ENCODE data around the gene SERINC4. TPM values are rescaled to one million over a fixed set of nuclear protein-coding genes. Genes with fewer than 3 reads are reported as not detected.

Gene SERINC4
- total and polyA plus RNA-seq, 2 of the 4 experiments (the other 2 are of a cell fraction), result under 0.01 to 0.09 TPM

DNA sequence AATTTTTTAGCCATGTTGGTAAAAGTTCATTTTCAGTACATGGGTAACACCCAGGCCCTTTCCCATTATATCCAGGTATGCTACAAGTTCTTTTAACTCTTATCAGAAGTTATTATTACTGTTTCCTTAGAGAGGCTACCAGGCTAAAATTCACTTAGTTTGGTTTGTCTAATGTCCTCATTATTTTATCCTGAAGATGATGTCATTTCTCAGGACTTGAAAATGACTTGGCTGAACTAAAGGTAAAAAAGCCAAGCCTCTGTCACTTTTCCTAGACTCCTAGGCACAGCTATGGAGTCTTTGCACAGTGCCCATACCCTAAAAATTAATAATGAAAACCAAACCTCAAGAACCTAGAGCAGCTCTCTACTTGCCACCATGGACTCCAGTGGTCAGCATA is 27.4 kb downstream of the SERINC4 start:
- H3K4ac ChIP-seq (ENCODE audit: low read depth, low read length), result no peak overlapping the region

More for the DNA sequence above, 27.4 kb downstream of the SERINC4 start:
- H3K27me3 ChIP-seq (ENCODE audit: control insufficient read depth, insufficient read depth, low read length), result no peaks in the 10 kb centered on the region
- no peak overlapping the region for H3K14ac ChIP-seq (replicated peaks; ENCODE audit: low read depth, low read length)
- dilution Hi-C loops (cut with HindIII; ENCODE audit: low sequenced_read_pairs, unreplicated experiment), result no loop called here
- DNase-seq, result no peak
- ChIA-PET CTCF (no interaction called here), POLR2A (ENCODE audit: unreplicated experiment) (no interaction called here)
- no peak overlapping the region for H3K18ac ChIP-seq (ENCODE audit: low read depth, low read length)
- no peak for ATAC-seq (ENCODE audit: low read depth)
- no peak overlapping the region for H2BK15ac ChIP-seq (ENCODE audit: low read depth, low read length)
- H3K56ac ChIP-seq (ENCODE audit: extremely low read depth, insufficient read depth, low read length), result no peak overlapping the region
- no peaks in the 10 kb centered on the region; the same call in none of the 2 replicates for H4K20me1 ChIP-seq (ENCODE audit: insufficient read depth, low read length)
- H4K5ac ChIP-seq (ENCODE audit: low read depth, low read length), result no peak overlapping the region
- no peak overlapping the region for H3K9ac ChIP-seq (ENCODE audit: low read depth, low read length)
- H3K4me1 ChIP-seq (ENCODE audit: control insufficient read depth, insufficient read depth, low read length), result peaks cover 5% of the 10 kb centered on the region; the same call in 1 of the 2 replicates
- 0 out of 2 replicates have a peak, but pooled peaks cover 4% of the 10 kb centered on the region for H3K9me1 ChIP-seq (ENCODE audit: insufficient read depth, low read length)
- in situ Hi-C loops (cut with MboI; ENCODE audit: low sequenced_read_pairs), result no loop called here
- H3K27ac ChIP-seq (ENCODE audit: insufficient read depth, low read length), result no peak overlapping the region
- no peak overlapping the region for H2BK120ac ChIP-seq (ENCODE audit: low read depth, low read length)
- H2BK5ac ChIP-seq (ENCODE audit: low read depth, low read length, poor library complexity, severe bottlenecking), result no peak overlapping the region
- BruUV-seq (replicated peaks), result no TSS peak
- H2AK5ac ChIP-seq (ENCODE audit: low read depth, low read length), result no peak overlapping the region
- no peak overlapping the region for H4K91ac ChIP-seq (ENCODE audit: insufficient read depth, low read depth, low read length)
- H3K79me1 ChIP-seq (ENCODE audit: low read depth in 1 of 2, low read length in 2 of 2), result peaks cover 10 to 16% of the 10 kb centered on the region in 2 experiments; a peak in 3 of 4 replicates
- intact Hi-C loops (cut with micrococcal nuclease), result loop anchor here (10.0 kb wide), 1 partner anchor 258 kb away; the partner anchor contains the start of gene MAP1A
- no peak overlapping the region for H2AFZ ChIP-seq (replicated peaks; ENCODE audit: low read length, poor library complexity)
- no peak overlapping the region for H2BK20ac ChIP-seq (ENCODE audit: low read depth, low read length)
- H3K36me3 ChIP-seq (ENCODE audit: control insufficient read depth, insufficient read depth, low read length), result peaks cover 29% of the 10 kb centered on the region
- no peak overlapping the region for H4K8ac ChIP-seq (ENCODE audit: low read depth in 2 of 2, low read length in 2 of 2)
- no peak overlapping the region for H3K4me2 ChIP-seq (ENCODE audit: low read depth, low read length)
- H2AK9ac ChIP-seq (replicated peaks; ENCODE audit: low read depth, low read length, poor library complexity), result no peak overlapping the region
- no peak overlapping the region for H3K4me3 ChIP-seq (ENCODE audit: insufficient read depth, low read depth, low read length)
- no peaks in the 10 kb centered on the region for H3K9me3 ChIP-seq (ENCODE audit: control insufficient read depth, insufficient read depth, low read length)
- no peak overlapping the region for H3K23ac ChIP-seq (ENCODE audit: low read depth, low read length)
- TF ChIP-seq RCOR1 (IDR thresholded peaks at IDR 0.05; ENCODE audit: insufficient replicate concordance, low read length), result no peak
- TF ChIP-seq MAFK (IDR thresholded peaks at IDR 0.05; ENCODE audit: low read depth, low read length), result no peak
- no peak for TF ChIP-seq SMC3 (IDR thresholded peaks at IDR 0.05; ENCODE audit: low read depth, low read length)
- TF ChIP-seq FOS (IDR thresholded peaks at IDR 0.05; ENCODE audit: low read depth, low read length), result no peak
- no peak for TF ChIP-seq NFE2L2 (IDR thresholded peaks at IDR 0.05; ENCODE audit: low read depth, low read length)
- TF ChIP-seq, protein P1, sequence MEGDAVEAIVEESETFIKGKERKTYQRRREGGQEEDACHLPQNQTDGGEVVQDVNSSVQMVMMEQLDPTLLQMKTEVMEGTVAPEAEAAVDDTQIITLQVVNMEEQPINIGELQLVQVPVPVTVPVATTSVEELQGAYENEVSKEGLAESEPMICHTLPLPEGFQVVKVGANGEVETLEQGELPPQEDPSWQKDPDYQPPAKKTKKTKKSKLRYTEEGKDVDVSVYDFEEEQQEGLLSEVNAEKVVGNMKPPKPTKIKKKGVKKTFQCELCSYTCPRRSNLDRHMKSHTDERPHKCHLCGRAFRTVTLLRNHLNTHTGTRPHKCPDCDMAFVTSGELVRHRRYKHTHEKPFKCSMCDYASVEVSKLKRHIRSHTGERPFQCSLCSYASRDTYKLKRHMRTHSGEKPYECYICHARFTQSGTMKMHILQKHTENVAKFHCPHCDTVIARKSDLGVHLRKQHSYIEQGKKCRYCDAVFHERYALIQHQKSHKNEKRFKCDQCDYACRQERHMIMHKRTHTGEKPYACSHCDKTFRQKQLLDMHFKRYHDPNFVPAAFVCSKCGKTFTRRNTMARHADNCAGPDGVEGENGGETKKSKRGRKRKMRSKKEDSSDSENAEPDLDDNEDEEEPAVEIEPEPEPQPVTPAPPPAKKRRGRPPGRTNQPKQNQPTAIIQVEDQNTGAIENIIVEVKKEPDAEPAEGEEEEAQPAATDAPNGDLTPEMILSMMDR (conservative IDR thresholded peaks at IDR 0.05; ENCODE audit: low read depth, low read length), result no peak
- no peak for TF ChIP-seq MAZ (IDR thresholded peaks at IDR 0.05; ENCODE audit: borderline replicate concordance, low read depth, low read length)
- TF ChIP-seq, protein P2, sequence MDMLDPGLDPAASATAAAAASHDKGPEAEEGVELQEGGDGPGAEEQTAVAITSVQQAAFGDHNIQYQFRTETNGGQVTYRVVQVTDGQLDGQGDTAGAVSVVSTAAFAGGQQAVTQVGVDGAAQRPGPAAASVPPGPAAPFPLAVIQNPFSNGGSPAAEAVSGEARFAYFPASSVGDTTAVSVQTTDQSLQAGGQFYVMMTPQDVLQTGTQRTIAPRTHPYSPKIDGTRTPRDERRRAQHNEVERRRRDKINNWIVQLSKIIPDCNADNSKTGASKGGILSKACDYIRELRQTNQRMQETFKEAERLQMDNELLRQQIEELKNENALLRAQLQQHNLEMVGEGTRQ (IDR thresholded peaks at IDR 0.05; ENCODE audit: low read depth, low read length), result no peak
- TF ChIP-seq MXI1 (IDR thresholded peaks at IDR 0.05; ENCODE audit: borderline replicate concordance, low read depth, low read length), result no peak
- no peak for TF ChIP-seq CEBPB (IDR thresholded peaks at IDR 0.05; ENCODE audit: low read depth, low read length)
- no peak for TF ChIP-seq RAD21 (IDR thresholded peaks at IDR 0.05; ENCODE audit: low read length)
- TF ChIP-seq, protein P3, sequence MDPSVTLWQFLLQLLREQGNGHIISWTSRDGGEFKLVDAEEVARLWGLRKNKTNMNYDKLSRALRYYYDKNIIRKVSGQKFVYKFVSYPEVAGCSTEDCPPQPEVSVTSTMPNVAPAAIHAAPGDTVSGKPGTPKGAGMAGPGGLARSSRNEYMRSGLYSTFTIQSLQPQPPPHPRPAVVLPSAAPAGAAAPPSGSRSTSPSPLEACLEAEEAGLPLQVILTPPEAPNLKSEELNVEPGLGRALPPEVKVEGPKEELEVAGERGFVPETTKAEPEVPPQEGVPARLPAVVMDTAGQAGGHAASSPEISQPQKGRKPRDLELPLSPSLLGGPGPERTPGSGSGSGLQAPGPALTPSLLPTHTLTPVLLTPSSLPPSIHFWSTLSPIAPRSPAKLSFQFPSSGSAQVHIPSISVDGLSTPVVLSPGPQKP (IDR thresholded peaks at IDR 0.05; ENCODE audit: borderline replicate concordance, low read depth, low read length), result no peak
- no peak for TF ChIP-seq RFX5 (IDR thresholded peaks at IDR 0.05; ENCODE audit: low read depth, low read length)
- no peak for TF ChIP-seq CHD1 (IDR thresholded peaks at IDR 0.05; ENCODE audit: low read depth, low read length)
- no peak for TF ChIP-seq BHLHE40 (IDR thresholded peaks at IDR 0.05; ENCODE audit: low read depth, low read length)
- TF ChIP-seq POLR2A (IDR thresholded peaks at IDR 0.05; ENCODE audit: low read depth, low read length), result no peak

All from IMR-90 (cell line).